Measurements from ENCODE around the gene TENM3.
A peak's percentile ranks its signal among the peaks of the same experiment; 100 is the strongest.

The TENM3 gene

GRCh38 chr4:182643801-182644682 is 400.8 kb downstream of the TENM3 start:
- peak; percentile 50 to 77 for DNase-seq

GRCh38 chr4:182644683-182645050 is 401.5 kb downstream of the TENM3 start:
- no peak for DNase-seq

- no peak for DNase-seq
Measured at GRCh38 chr4:182645511-182645910, 402.3 kb downstream of the TENM3 start.

GRCh38 chr4:182647646-182648300 is 404.6 kb downstream of the TENM3 start:
- DNase-seq = no peak

GRCh38 chr4:182648766-182649165 is 405.6 kb downstream of the TENM3 start:
- peak in 1 of 2 experiments; percentile 3 for DNase-seq

GRCh38 chr4:182649698-182650477 is 406.7 kb downstream of the TENM3 start:
- DNase-seq = no peak

GRCh38 chr4:182653596-182653995 is 410.4 kb downstream of the TENM3 start:
- peak in 1 of 2 experiments; percentile 28 for DNase-seq

- DNase-seq = no peak
Measured at GRCh38 chr4:182655340-182655739, 412.1 kb downstream of the TENM3 start.

GRCh38 chr4:182662551-182662950 is 419.3 kb downstream of the TENM3 start:
- no peak for DNase-seq

- DNase-seq = no peak
Measured at GRCh38 chr4:182671231-182671630, 428.0 kb downstream of the TENM3 start.

- no peak for DNase-seq
Measured at GRCh38 chr4:182671749-182672148, 428.5 kb downstream of the TENM3 start.

GRCh38 chr4:182678590-182678989 is 435.4 kb downstream of the TENM3 start:
- no peak for DNase-seq

- DNase-seq = no peak
Measured at GRCh38 chr4:182679533-182679932, 436.3 kb downstream of the TENM3 start.

GRCh38 chr4:182680234-182680653 is 437.0 kb downstream of the TENM3 start:
- DNase-seq = no peak

- DNase-seq = no peak
Measured at GRCh38 chr4:182683661-182684060, 440.5 kb downstream of the TENM3 start.

- DNase-seq = no peak
Measured at GRCh38 chr4:182684796-182685195, 441.6 kb downstream of the TENM3 start.

- DNase-seq = no peak
Measured at GRCh38 chr4:182688081-182688480, 444.9 kb downstream of the TENM3 start.

- DNase-seq = no peak
Measured at GRCh38 chr4:182694551-182694950, 451.3 kb downstream of the TENM3 start.

GRCh38 chr4:182695009-182695408 is 451.8 kb downstream of the TENM3 start:
- DNase-seq = no peak

GRCh38 chr4:182695842-182696241 is 452.6 kb downstream of the TENM3 start:
- DNase-seq = no peak

- DNase-seq = no peak
Measured at GRCh38 chr4:182697094-182697493, 453.9 kb downstream of the TENM3 start.

- no peak for DNase-seq
Measured at GRCh38 chr4:182698212-182698611, 455.0 kb downstream of the TENM3 start.

GRCh38 chr4:182699201-182699600 is 456.0 kb downstream of the TENM3 start:
- DNase-seq = no peak

Data from NCI-H2081 (cell line).